Suprapubic skin (tissue), 4 donors: Measurements from ENCODE around the gene PTPRM. TPM values are rescaled to one million over a fixed set of nuclear protein-coding genes. Genes with fewer than 3 reads are reported as not detected.

Source experiments
- DNase-seq, 2 donors: peaks; one replicate each; pipeline ENCODE4 v3.0.0-alpha.2; 2019; ENCODE audit warnings: low spot score in 2 of 2
- H3K27ac ChIP-seq: fragments of 200-600 bp; sonication (generic); one replicate; pipeline ENCODE4 v1.5.1; 2019
- H3K27me3 ChIP-seq: fragments of 200-600 bp; sonication (generic); one replicate; pipeline ENCODE4 v1.5.1; 2019
- H3K36me3 ChIP-seq: fragments of 200-600 bp; sonication (generic); one replicate; pipeline ENCODE4 v1.5.1; 2019
- H3K4me1 ChIP-seq: fragments of 200-600 bp; sonication (generic); one replicate; pipeline ENCODE4 v1.5.1; 2019
- H3K4me3 ChIP-seq: fragments of 200-600 bp; sonication (generic); one replicate; pipeline ENCODE4 v1.5.1; 2019; ENCODE audit warnings: mild to moderate bottlenecking
- H3K9me3 ChIP-seq: fragments of 200-600 bp; sonication (generic); one replicate; pipeline ENCODE4 v1.5.1; 2019
- CTCF ChIP-seq, 2 donors: fragments of 200-600 bp in 1 of 2; fragments of 450-650 bp in 1 of 2; sonication (generic) in 1 of 2; IDR thresholded peaks; one replicate each; pipeline ENCODE4 v1.5.1; 2016 to 2019; ENCODE audit warnings: antibody characterized with exemption in 2 of 2, mild to moderate bottlenecking in 1 of 2, moderate library complexity in 1 of 2
- EP300 ChIP-seq: sonication (generic); formaldehyde crosslinking; IDR thresholded peaks from one replicate; pipeline ENCODE4 v1.6.1; 2017; ENCODE audit warnings: antibody characterized with exemption
- POLR2A ChIP-seq, 2 donors: fragments of 450-650 bp; IDR thresholded peaks; one replicate each; pipeline ENCODE4 v1.6.1; 2017; ENCODE audit warnings: antibody characterized with exemption in 2 of 2, mild to moderate bottlenecking in 2 of 2, moderate library complexity in 2 of 2
- POLR2AphosphoS5 ChIP-seq, 3 donors: sonication (generic); formaldehyde crosslinking; IDR thresholded peaks; one replicate each; pipeline ENCODE4 v1.6.1; 2017; ENCODE audit warnings: antibody characterized with exemption in 3 of 3
- WGBS: methylation state at CpG from one replicate; pipeline ENCODE4 v1.1.5; 2018; 5-methylcytosine and 5-hydroxymethylcytosine counted together
- total RNA-seq, 4 donors: library from RNA; depleted of rRNA; stranded (reverse); fragments of >200 nt; gene quantifications; one replicate each; pipeline ENCODE4 v1.1.0, GENCODE V29; 2016

Gene PTPRM
- total RNA-seq, 4 donors from 2014 or later = 19.8 to 73.7 (median 40.0) TPM

DNA sequence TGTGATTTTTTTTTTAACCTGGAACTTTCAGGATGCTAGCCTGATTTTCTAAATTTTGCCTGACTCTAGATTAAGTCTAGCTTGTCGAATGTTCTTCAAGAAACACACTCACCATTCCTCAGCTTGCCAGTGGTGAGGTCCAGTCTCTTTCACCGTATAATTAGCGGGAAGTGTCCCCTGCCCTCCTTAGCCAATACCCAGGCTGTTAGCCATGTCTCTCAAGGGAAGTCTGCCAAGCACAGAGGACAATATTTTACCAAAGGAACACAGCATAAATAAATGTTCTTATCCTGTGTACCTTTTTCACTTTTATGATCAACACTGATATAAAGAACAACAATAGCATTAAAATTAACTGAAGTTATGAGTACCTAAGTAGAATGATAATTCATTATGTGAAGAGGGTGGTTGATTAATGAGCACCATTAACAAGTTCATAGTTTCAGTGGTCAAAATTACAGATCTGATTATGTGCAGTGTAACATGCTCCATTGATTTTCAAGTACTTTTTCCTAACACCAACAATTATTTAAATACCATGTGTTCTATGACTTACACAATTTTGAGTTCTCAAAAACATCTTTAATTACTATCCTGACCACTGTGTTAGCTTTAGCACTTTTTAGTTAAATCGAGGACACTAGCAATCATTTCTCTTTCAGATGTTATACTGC lies 596.3 kb downstream of the PTPRM start:
- Histone ChIP-seq H3K27me3 (no peaks in the 10 kb centered on the region), H3K9me3 (no peaks in the 10 kb centered on the region), H3K4me1 (no peaks in the 10 kb centered on the region), H3K4me3 (no peak overlapping the region), H3K36me3 (no peaks in the 10 kb centered on the region), H3K27ac (no peak overlapping the region)
- no peak for DNase-seq
- TF ChIP-seq POLR2A (IDR thresholded peaks at IDR 0.05) = no peak
- no peak for TF ChIP-seq POLR2AphosphoS5 (IDR thresholded peaks at IDR 0.05)
- TF ChIP-seq EP300 = no peak
- no peak for TF ChIP-seq CTCF (IDR thresholded peaks at IDR 0.05)
- 94% methylated on average over 4 of the region's 4 CpGs for WGBS

GRCh38 chr18:8165095-8165494 lies 598.0 kb downstream of the PTPRM start:
- no peak overlapping the region for H3K4me3 ChIP-seq
- H3K27me3 ChIP-seq = no peaks in the 10 kb centered on the region
- 88% methylated on average over 6 of the region's 6 CpGs for WGBS
- H3K4me1 ChIP-seq = no peaks in the 10 kb centered on the region
- no peaks in the 10 kb centered on the region for H3K9me3 ChIP-seq
- TF ChIP-seq POLR2AphosphoS5 (IDR thresholded peaks at IDR 0.05) = no peak
- TF ChIP-seq POLR2A (IDR thresholded peaks at IDR 0.05) = no peak
- no peak for TF ChIP-seq EP300
- no peak for TF ChIP-seq CTCF (IDR thresholded peaks at IDR 0.05)
- DNase-seq = no peak
- H3K27ac ChIP-seq = no peak overlapping the region
- no peaks in the 10 kb centered on the region for H3K36me3 ChIP-seq

DNA sequence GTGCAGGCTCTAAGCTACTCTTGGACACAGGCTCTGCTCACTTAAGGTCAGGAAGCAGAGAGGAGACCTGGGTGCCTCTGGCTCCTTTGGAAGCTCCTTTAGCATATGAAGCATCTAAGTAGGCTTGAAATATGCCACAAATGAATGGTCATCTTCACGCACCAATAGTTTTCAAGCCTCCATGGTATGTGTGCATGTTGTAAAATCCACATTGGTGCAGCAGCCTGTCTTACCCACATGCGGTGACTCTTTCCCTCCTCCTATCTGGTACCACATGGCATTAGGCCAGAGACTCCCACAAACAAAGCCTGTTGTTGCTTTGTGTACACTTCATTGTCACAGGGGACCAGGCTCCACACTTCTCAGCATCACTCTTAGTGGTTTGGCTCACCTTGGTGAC lies 599.9 kb downstream of the PTPRM start:
- Histone ChIP-seq H3K36me3 (no peaks in the 10 kb centered on the region), H3K27me3 (no peaks in the 10 kb centered on the region), H3K4me1 (no peaks in the 10 kb centered on the region), H3K4me3 (no peak overlapping the region), H3K27ac (no peak overlapping the region), H3K9me3 (no peaks in the 10 kb centered on the region)
- 94% methylated on average over 2 of the region's 2 CpGs for WGBS
- TF ChIP-seq POLR2A (IDR thresholded peaks at IDR 0.05) (no peak), POLR2AphosphoS5 (IDR thresholded peaks at IDR 0.05) (no peak), EP300 (no peak), CTCF (IDR thresholded peaks at IDR 0.05) (no peak)
- DNase-seq = no peak

- H3K4me1 ChIP-seq = no peaks in the 10 kb centered on the region
- no peak overlapping the region for H3K4me3 ChIP-seq
- WGBS = 87% methylated on average over 4 of the region's 4 CpGs
- no peak overlapping the region for H3K27ac ChIP-seq
- TF ChIP-seq CTCF (IDR thresholded peaks at IDR 0.05) (no peak), POLR2AphosphoS5 (IDR thresholded peaks at IDR 0.05) (no peak), EP300 (no peak), POLR2A (IDR thresholded peaks at IDR 0.05) (no peak)
- no peaks in the 10 kb centered on the region for H3K36me3 ChIP-seq
- H3K27me3 ChIP-seq = no peaks in the 10 kb centered on the region
- no peaks in the 10 kb centered on the region for H3K9me3 ChIP-seq
- DNase-seq = no peak
Observed at GRCh38 chr18:8167673-8168072, 600.6 kb downstream of the PTPRM start.

DNA sequence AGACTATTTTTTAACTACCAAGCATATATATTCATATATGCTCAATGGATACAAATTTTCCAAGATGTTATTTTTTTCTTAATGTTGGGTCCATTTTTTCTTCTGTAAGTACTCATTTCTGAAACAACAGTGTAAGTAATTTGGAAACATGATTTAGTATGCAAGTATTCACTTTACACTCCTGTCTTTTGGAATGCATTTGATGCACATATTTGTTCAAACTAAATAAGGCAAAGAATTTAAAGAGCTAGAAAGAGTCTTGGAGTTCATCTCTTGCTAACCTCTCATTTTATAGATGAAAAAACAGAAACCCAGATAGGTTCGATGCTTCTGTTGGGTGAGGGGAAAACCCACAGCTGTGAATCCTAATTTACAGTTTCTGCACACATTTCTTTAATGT lies 602.6 kb downstream of the PTPRM start:
- Histone ChIP-seq H3K27ac (no peak overlapping the region), H3K9me3 (no peaks in the 10 kb centered on the region), H3K36me3 (no peaks in the 10 kb centered on the region), H3K4me3 (no peak overlapping the region), H3K4me1 (no peaks in the 10 kb centered on the region), H3K27me3 (no peaks in the 10 kb centered on the region)
- 61% methylated on average over 1 of the region's 1 CpG for WGBS
- no peak for DNase-seq
- TF ChIP-seq POLR2AphosphoS5 (IDR thresholded peaks at IDR 0.05) (no peak), EP300 (no peak), POLR2A (IDR thresholded peaks at IDR 0.05) (no peak), CTCF (IDR thresholded peaks at IDR 0.05) (no peak)
